Lung microvascular endothelial cell (primary cell): ENCODE measurements around the gene ARHGAP26. TPM values are rescaled to one million over a fixed set of nuclear protein-coding genes. Genes with fewer than 3 reads are reported as not detected.

Source experiments
- DNase-seq, 2 donors: peaks; one replicate each; pipeline versions ENCODE4 v3.0.0 to v3.0.0-alpha.2; 2010; ENCODE audit warnings: low read depth in 2 of 2
- total RNA-seq: library from RNA; depleted of rRNA; stranded (reverse); fragments of >200 nt; gene quantifications from 2 replicates; pipeline ENCODE4 v1.2.1, GENCODE V29; 2014

The ARHGAP26 gene
- total RNA-seq, 1 donor from 2014 or later = 34.5 TPM

- peak; percentile 36 to 43 for DNase-seq
Measured at GRCh38 chr5:142748568-142749249, 21.5 kb upstream of the ARHGAP26 start.

- peak; percentile 85 to 92 for DNase-seq
Measured at GRCh38 chr5:142749321-142749720, 20.9 kb upstream of the ARHGAP26 start.

DNA sequence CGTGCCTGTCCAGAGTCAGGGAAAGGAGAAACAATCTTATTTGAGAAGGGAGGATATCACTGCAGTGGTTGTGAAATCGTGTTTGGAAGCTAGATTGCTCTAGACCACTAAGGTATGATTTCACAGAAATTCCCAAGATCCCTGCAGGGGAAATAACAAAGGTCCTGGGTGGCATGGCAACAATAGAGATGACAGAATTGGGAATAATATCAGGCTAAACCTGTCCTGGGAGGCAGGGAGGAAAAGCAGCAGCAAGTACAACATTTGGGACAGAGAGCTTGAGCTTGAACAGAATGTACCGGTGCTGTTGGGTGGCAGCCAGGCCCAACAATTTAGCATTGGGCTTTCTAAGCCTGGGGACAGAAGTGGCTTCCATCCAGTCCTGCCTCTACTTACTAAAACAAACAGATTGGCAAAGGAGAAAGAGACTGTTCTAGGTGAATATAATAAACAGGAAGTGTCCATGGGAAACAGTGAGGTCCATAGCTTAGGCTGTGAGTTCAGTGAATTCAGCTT lies 17.0 kb upstream of the ARHGAP26 start:
- DNase-seq = peak; percentile 63 to 67

- no peak for DNase-seq
Measured at GRCh38 chr5:142754031-142754430, 16.1 kb upstream of the ARHGAP26 start.

DNA sequence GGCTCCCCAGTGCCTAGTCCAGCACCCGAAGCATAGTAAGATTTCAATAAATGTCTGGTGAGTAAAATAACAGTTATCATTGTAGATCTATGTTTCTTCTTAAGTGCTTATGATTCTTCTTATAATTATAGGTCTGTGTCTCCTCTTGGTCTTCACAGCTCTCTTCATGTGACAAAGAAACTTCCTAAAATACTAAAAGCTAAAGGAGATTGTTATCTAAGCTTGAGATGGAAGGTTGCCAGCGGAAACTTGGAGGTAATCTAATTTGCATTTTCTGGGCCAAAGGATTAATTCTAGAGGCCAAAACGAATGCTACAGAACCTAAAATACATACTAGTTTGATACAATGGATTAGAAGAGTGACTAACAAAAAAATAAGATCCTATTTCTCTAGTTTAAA lies 13.6 kb upstream of the ARHGAP26 start:
- DNase-seq = no peak

DNA sequence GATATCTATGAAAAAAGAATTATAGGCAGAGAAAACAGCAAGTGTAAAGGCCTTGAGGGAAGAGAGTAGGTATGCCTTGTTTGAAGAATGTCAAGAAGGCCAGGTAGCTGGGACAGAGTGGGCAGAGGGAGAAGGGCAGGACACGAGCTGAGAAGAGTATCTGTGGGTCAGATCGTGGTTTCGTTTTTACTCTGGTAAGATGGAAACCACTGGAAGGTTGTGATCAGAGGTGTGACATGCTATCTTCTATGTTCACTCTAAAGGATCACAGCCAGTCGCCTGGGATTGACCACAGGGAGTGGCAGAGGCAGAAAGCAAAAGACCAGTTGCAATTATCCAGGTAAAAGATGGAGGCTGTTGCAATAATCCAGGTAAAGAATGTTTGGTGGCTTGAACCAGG lies 12.6 kb upstream of the ARHGAP26 start:
- DNase-seq = no peak

GRCh38 chr5:142758062-142758795 lies 11.9 kb upstream of the ARHGAP26 start:
- no peak for DNase-seq

GRCh38 chr5:142758796-142759145 lies 11.4 kb upstream of the ARHGAP26 start:
- no peak for DNase-seq

- DNase-seq = no peak
Measured at GRCh38 chr5:142763701-142764100, 6.5 kb upstream of the ARHGAP26 start.

- no peak for DNase-seq
Measured at GRCh38 chr5:142767178-142767577, 3.0 kb upstream of the ARHGAP26 start.

DNA sequence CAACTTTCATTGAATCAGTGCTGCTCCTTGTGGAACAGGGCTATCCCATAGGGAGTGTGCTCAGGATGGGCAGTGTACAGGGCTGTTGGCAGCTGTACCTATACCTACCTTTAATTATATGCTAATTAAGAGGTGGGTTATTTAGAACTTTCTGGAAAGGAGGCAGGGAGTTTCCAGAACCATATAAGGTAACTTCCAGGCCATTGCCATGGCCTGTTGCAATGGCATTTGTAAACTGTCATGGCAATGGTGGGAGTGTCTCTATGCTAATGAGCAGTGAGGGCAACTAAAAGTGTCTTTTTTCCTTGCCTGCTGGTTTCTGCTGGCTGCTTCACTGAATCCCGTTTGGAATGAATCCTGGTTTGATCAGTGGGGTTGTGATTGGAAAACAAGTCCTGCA lies 2.3 kb upstream of the ARHGAP26 start:
- no peak for DNase-seq

- no peak for DNase-seq
Measured at GRCh38 chr5:142769251-142769792, 855 bp upstream of the ARHGAP26 start.

- DNase-seq = peak; percentile 75
Measured at GRCh38 chr5:142770650-142771609, 753 bp downstream of the ARHGAP26 start.

DNA sequence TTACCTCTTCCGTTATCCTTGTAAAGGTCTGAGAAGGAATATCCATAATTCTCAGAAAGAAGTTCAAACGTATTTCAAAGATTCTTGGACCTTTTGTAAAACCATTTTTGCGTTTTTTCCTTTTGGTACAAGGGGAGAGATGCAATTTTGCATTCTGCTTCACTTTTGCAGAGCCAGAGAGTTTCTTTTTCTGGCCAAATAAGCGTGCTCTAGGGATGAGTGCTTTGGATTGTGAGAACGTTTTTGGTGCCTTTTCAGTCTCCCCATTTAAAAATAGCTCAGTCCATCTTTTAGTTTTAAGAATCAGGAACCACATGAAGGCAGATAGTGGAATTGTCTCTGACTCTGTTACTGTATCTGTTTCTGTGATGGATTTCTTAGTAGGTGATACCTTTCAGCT lies 1.5 kb downstream of the ARHGAP26 start:
- no peak for DNase-seq

DNA sequence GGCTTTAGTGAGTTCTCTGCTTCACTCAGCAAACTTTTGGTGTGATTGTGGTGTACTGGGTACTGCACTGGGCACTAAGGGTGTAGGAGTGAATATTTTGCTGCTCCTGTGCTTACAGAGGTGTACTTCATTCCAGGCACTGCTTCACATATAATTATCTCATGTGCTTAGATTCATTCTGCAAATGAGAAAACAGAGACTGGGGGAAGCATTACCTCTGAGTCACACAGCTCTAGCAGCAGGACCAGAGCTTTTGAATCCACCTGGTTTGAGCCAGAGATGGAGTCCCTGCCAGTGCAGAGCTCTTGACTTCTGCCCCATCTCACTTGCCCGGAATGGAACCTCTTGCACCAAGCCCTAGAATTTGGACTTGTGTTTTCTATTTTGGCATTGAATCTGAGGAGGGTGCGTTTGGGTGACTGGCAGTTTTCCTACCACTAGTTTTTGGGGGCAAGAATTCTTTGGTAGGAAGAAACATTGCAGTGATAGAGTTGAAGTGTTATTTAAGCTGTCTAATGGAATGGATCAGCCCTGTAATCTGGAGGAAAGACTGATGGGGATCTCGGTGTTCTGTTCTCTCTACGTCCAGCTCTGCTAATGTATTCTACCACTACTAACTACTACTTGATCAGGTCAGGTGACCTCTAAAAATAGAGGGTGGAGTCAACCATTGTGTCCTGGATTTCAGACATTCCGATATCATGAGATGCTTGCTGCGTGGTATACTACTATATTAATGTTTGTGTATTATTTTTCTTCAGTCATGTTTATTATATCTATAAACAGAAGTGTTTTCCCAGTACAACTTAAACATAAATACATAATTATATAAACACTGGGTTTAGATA lies 2.5 kb downstream of the ARHGAP26 start:
- peak; percentile 56 to 72 for DNase-seq

DNA sequence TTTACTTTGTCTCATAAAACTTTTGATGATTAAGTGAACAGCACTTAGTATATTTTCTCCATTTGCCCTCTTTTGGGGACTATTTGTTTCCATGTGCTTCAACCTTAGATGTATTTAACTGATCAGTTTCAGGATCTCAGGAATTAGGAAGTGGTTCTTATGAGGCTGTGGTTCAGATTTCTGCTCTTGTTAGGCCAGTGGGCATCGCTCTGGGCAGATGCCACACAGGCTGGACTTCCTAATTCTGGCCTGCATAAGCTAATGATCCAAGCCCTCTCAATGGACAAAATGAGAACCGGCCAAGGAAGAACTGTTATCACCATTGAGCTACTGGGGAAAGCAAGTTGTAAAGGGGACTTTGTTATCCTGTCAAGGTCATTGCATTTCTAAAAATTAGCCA lies 6.9 kb downstream of the ARHGAP26 start:
- DNase-seq = no peak

GRCh38 chr5:142777850-142778249 lies 7.7 kb downstream of the ARHGAP26 start:
- no peak for DNase-seq

GRCh38 chr5:142779163-142779840 lies 9.1 kb downstream of the ARHGAP26 start:
- DNase-seq = peak; percentile 31 to 52

DNA sequence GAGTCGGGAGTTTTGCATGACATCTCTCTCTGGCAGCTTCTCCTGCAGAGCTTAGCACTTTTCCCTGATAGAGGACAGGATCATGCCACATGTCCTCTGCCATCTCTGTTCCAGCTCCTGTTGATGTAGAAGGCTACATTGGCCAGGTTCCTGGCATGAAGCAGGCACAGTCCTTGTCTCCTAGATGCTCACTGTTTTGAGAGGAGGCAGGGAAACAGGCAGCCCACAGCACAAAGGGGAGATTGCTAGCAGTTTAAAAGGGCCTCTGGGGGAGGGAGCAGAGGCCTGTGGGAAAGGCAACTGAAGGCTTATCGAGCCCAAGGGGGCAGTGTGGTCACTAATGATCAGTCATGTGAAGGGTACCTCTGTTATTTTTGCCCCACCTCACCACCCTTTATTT lies 10.7 kb downstream of the ARHGAP26 start:
- DNase-seq = no peak

GRCh38 chr5:142782976-142783530 lies 12.9 kb downstream of the ARHGAP26 start:
- DNase-seq = peak in 1 of 2 donors; percentile 24
